HepG2 (cell line): ENCODE data around the gene LSS. TPM values are rescaled to one million over a fixed set of nuclear protein-coding genes. Genes with fewer than 3 reads are reported as not detected.

Source experiments
- ARHGAP35 ChIP-seq: sonication (generic); formaldehyde crosslinking; IDR thresholded peaks from 2 replicates; pipeline ENCODE4 v1.9.0; 2022; ENCODE audit warnings: mild to moderate bottlenecking, inconsistent platforms, moderate library complexity, missing genetic modification reagents, borderline replicate concordance
- ARNT2 ChIP-seq: sonication (generic); formaldehyde crosslinking; IDR thresholded peaks from 2 replicates; pipeline ENCODE4 v1.8.0; 2022; ENCODE audit warnings: mild to moderate bottlenecking, low read depth, missing genetic modification reagents, moderate library complexity
- CCAR2 ChIP-seq: fragments of 200-400 bp; formaldehyde crosslinking; optimal IDR thresholded peaks from 2 replicates; pipeline ENCODE3; 2018; ENCODE audit warnings: low read depth, mild to moderate bottlenecking, low read length, moderate library complexity
- GFI1 ChIP-seq: sonication (generic); formaldehyde crosslinking; IDR thresholded peaks from 2 replicates; pipeline ENCODE4 v1.5.0; 2020; ENCODE audit warnings: missing genetic modification reagents, mild to moderate bottlenecking, borderline replicate concordance
- GTF2F1 ChIP-seq: fragments of 150-350 bp; IDR thresholded peaks from 2 replicates; pipeline ENCODE4 v1.6.1; 2014; ENCODE audit warnings: low read length
- JDP2 ChIP-seq: sonication (generic); formaldehyde crosslinking; IDR thresholded peaks from 2 replicates; pipeline ENCODE4 v1.8.1; 2022; ENCODE audit warnings: missing genetic modification reagents, borderline replicate concordance
- POLR2A ChIP-seq, 2 experiments: IDR thresholded peaks; 2 replicates each; pipeline ENCODE4 v1.6.1; 2011; ENCODE audit warnings: low read depth in 2 of 2, low read length in 2 of 2, mild to moderate bottlenecking in 1 of 2, moderate library complexity in 1 of 2; ENCODE audit not compliant: insufficient read depth in 1 of 2
- PRDM10 ChIP-seq: sonication (generic); formaldehyde crosslinking; IDR thresholded peaks from 2 replicates; pipeline ENCODE4 v1.4.0; 2020; ENCODE audit warnings: low read depth, missing genetic modification reagents
- RAD21 ChIP-seq: fragments of 450-650 bp; formaldehyde crosslinking; IDR thresholded peaks from 2 replicates; pipeline ENCODE4 v1.5.0; 2020; ENCODE audit warnings: mild to moderate bottlenecking
- RELA ChIP-seq: sonication (generic); formaldehyde crosslinking; IDR thresholded peaks from 2 replicates; pipeline ENCODE4 v1.4.0; 2020; ENCODE audit warnings: missing genetic modification reagents
- REPIN1 ChIP-seq: sonication (generic); formaldehyde crosslinking; IDR thresholded peaks from 2 replicates; pipeline ENCODE4 v1.8.0; 2022; ENCODE audit warnings: missing genetic modification reagents, low read depth, mild to moderate bottlenecking, borderline replicate concordance
- SOX13 ChIP-seq, 3 experiments: fragments of 450-650 bp in 1 of 3; sonication (generic) in 1 of 3; formaldehyde crosslinking in 1 of 3; IDR thresholded peaks in 2 of 3; conservative IDR thresholded peaks in 1 of 3; 2 replicates each; pipeline versions ENCODE4 v1.5.0 to v1.6.1; 2016 to 2020; ENCODE audit warnings: antibody characterized with exemption in 1 of 3, mild to moderate bottlenecking in 1 of 3, missing compliant biosample characterization in 1 of 3, missing genetic modification reagents in 1 of 3, moderate library complexity in 1 of 3
- SRSF4 ChIP-seq: fragments of 200-400 bp; formaldehyde crosslinking; IDR thresholded peaks from one replicate; pipeline ENCODE4 v1.6.1; 2018; ENCODE audit warnings: mild to moderate bottlenecking, low read depth, low read length, moderate library complexity; ENCODE audit not compliant: poor library complexity, severe bottlenecking
- TEAD3 ChIP-seq: optimal IDR thresholded peaks from 2 replicates; pipeline ENCODE3; 2016; ENCODE audit warnings: borderline replicate concordance
- THAP11 ChIP-seq: IDR thresholded peaks from 2 replicates; pipeline ENCODE4 v1.6.1; 2016; ENCODE audit warnings: missing biosample characterization, missing genetic modification reagents
- ZBTB14 ChIP-seq: sonication (generic); formaldehyde crosslinking; IDR thresholded peaks from 2 replicates; pipeline ENCODE4 v1.4.0; 2020; ENCODE audit warnings: missing genetic modification reagents
- ZBTB7A ChIP-seq: sonication (generic); formaldehyde crosslinking; IDR thresholded peaks from 2 replicates; pipeline ENCODE4 v1.8.0; 2022; ENCODE audit warnings: mild to moderate bottlenecking, missing genetic modification reagents
- ZNF335 ChIP-seq: sonication (generic); formaldehyde crosslinking; IDR thresholded peaks from 2 replicates; pipeline ENCODE4 v1.4.0; 2020; ENCODE audit warnings: missing genetic modification reagents
- ZNF629 ChIP-seq: sonication (generic); formaldehyde crosslinking; conservative IDR thresholded peaks from 2 replicates; pipeline ENCODE4 v1.5.0; 2020; ENCODE audit warnings: missing genetic modification reagents
- ZNF704 ChIP-seq: sonication (generic); formaldehyde crosslinking; IDR thresholded peaks from 2 replicates; pipeline ENCODE4 v1.8.1; 2023; ENCODE audit warnings: mild to moderate bottlenecking, inconsistent platforms, moderate library complexity, missing genetic modification reagents, borderline replicate concordance
- ZNF878 ChIP-seq: sonication (generic); formaldehyde crosslinking; IDR thresholded peaks from 2 replicates; pipeline ENCODE4 v1.8.1; 2023; ENCODE audit warnings: mild to moderate bottlenecking, missing genetic modification reagents, moderate library complexity
- ZSCAN22 ChIP-seq: sonication (generic); formaldehyde crosslinking; IDR thresholded peaks from 2 replicates; pipeline ENCODE4 v1.4.0; 2020; ENCODE audit warnings: mild to moderate bottlenecking, missing genetic modification reagents
- polyA plus RNA-seq, 8 experiments: library from polyadenylated mRNA; depleted of rRNA in 3 of 8; stranded (reverse) in 7 of 8; unstranded in 1 of 8; fragments of >200 nt; fragmentation: Illumina TruSeq in 4 of 8; extraction: Trizol in 4 of 8; gene quantifications; 2 replicates each; pipeline versions ENCODE4 v1.2.1 to v1.2.3, GENCODE V29; 2011 to 2016; ENCODE audit warnings: low read depth in 4 of 8, missing spikeins in 1 of 8, mixed read lengths in 1 of 8; ENCODE audit not compliant: insufficient read depth in 1 of 8
- total RNA-seq, 5 experiments: library from RNA; depleted of rRNA; stranded (reverse); fragments of >200 nt; fragmentation: Illumina TruSeq; extraction: Trizol; gene quantifications; 2 replicates each; pipeline ENCODE4 v1.2.3, GENCODE V29; 2016; ENCODE audit warnings: low read depth in 1 of 5

The LSS gene
- total and polyA plus RNA-seq, 2 of the 13 experiments (the other 11 are each of a cell fraction or from before 2014, with no cell fraction given) = 72.6 to 113 TPM

- TF ChIP-seq ZNF878 (no peak), PRDM10 (CRISPR knock-in tag) (0 out of 2 replicates have a peak, but pooled peaks have one; percentile 40), JDP2 (CRISPR knock-in tag) (no peak), GTF2F1 (no peak), CCAR2 (no peak), TEAD3 (CRISPR knock-in tag) (no peak), ZBTB7A (CRISPR knock-in tag) (peak; percentile 86), GFI1 (CRISPR knock-in tag) (no peak), THAP11 (peak; percentile 44; the same call in 1 of the 2 replicates), ARHGAP35 (CRISPR knock-in tag) (no peak), ZNF629 (CRISPR knock-in tag) (peak; percentile 10; the same call in 1 of the 2 replicates), SOX13 (IDR thresholded peaks at IDR 0.05) (peak; percentile 44; the same call in 1 of the 2 replicates), SOX13 (CRISPR knock-in tag; conservative IDR thresholded peaks at IDR 0.05 in 1 of 2, IDR thresholded peaks at IDR 0.05 in 1 of 2) (peak in 1 of 2 experiments; percentile 21; a peak in 2 of 4 replicates), RAD21 (CRISPR knock-in tag) (peak; percentile 61; the same call in 1 of the 2 replicates), RELA (CRISPR knock-in tag) (no peak), ZBTB14 (CRISPR knock-in tag) (no peak), ZNF704 (CRISPR knock-in tag) (no peak), POLR2A (IDR thresholded peaks at IDR 0.05; ENCODE audit: insufficient read depth in 1 of 2, low read depth in 2 of 2, low read length in 2 of 2) (no peak), ZNF335 (CRISPR knock-in tag) (no peak), SRSF4 (no peak), REPIN1 (CRISPR knock-in tag) (0 out of 2 replicates have a peak, but pooled peaks have one; percentile 60), ZSCAN22 (CRISPR knock-in tag) (no peak), ARNT2 (CRISPR knock-in tag) (0 out of 2 replicates have a peak, but pooled peaks have one; percentile 57)
These were observed 75.1 kb downstream of the LSS start (continued) for GRCh38 chr21:46153247-46154154.
